GM23248 (cell line): ENCODE results near the gene OR4E1. TPM values are rescaled to one million over a fixed set of nuclear protein-coding genes. Genes with fewer than 3 reads are reported as not detected.

Experiments
- DNase-seq: peaks from one replicate; pipeline ENCODE4 v3.0.0-alpha.2; 2015
- H2AFZ ChIP-seq: fragments of 200-600 bp; sonication (generic); 2 replicates; pipeline ENCODE4 v1.6.1; 2016; ENCODE audit warnings: antibody characterized with exemption
- H3F3A ChIP-seq: fragments of 200-600 bp; sonication (generic); 2 replicates; pipeline ENCODE4 v1.6.1; 2016; ENCODE audit warnings: mild to moderate bottlenecking, antibody characterized with exemption, mixed run types; ENCODE audit not compliant: insufficient read depth
- H3K27ac ChIP-seq: fragments of 200-600 bp; sonication (generic); 2 replicates; pipeline ENCODE4 v1.5.1; 2016; ENCODE audit warnings: mild to moderate bottlenecking
- H3K27me3 ChIP-seq: fragments of 200-600 bp; sonication (generic); replicated peaks from 2 replicates; pipeline ENCODE4 v1.6.1; 2016; ENCODE audit warnings: mild to moderate bottlenecking; ENCODE audit not compliant: insufficient read depth
- H3K36me3 ChIP-seq: fragments of 200-600 bp; sonication (generic); 2 replicates; pipeline ENCODE4 v1.6.1; 2016; ENCODE audit warnings: low read depth, mild to moderate bottlenecking
- H3K4me1 ChIP-seq: fragments of 200-600 bp; sonication (generic); 2 replicates; pipeline ENCODE4 v1.6.1; 2016; ENCODE audit warnings: mild to moderate bottlenecking; ENCODE audit not compliant: insufficient read depth
- H3K4me2 ChIP-seq: fragments of 200-600 bp; sonication (generic); one replicate; pipeline ENCODE4 v1.6.1; 2016; ENCODE audit warnings: mild to moderate bottlenecking; ENCODE audit not compliant: unreplicated experiment
- H3K4me3 ChIP-seq: fragments of 200-600 bp; sonication (generic); 2 replicates; pipeline ENCODE4 v1.5.1; 2016; ENCODE audit warnings: mild to moderate bottlenecking
- H3K79me2 ChIP-seq: fragments of 200-600 bp; sonication (generic); 2 replicates; pipeline ENCODE4 v1.6.1; 2016; ENCODE audit warnings: mild to moderate bottlenecking; ENCODE audit not compliant: insufficient read depth
- H3K9ac ChIP-seq: fragments of 200-600 bp; sonication (generic); 2 replicates; pipeline ENCODE4 v1.6.1; 2016; ENCODE audit warnings: mild to moderate bottlenecking
- H3K9me2 ChIP-seq: fragments of 200-600 bp; sonication (generic); 2 replicates; pipeline ENCODE4 v1.6.1; 2016; ENCODE audit warnings: mixed run types, mild to moderate bottlenecking, moderate library complexity; ENCODE audit not compliant: insufficient read depth
- H3K9me3 ChIP-seq: fragments of 200-600 bp; sonication (generic); one replicate; pipeline ENCODE4 v1.6.1; 2017; ENCODE audit warnings: low read depth
- H4K20me1 ChIP-seq: fragments of 200-600 bp; sonication (generic); 2 replicates; pipeline ENCODE4 v1.6.0; 2016; ENCODE audit not compliant: insufficient read depth
- EZH2 ChIP-seq: fragments of 200-600 bp; sonication (generic); IDR thresholded peaks from 2 replicates; pipeline ENCODE4 v1.6.1; 2018; ENCODE audit warnings: antibody characterized with exemption, mild to moderate bottlenecking; ENCODE audit not compliant: insufficient read depth, poor library complexity, severe bottlenecking
- EZH2phosphoT487 ChIP-seq: fragments of 200-600 bp; sonication (generic); IDR thresholded peaks from 2 replicates; pipeline ENCODE4 v1.6.1; 2018; ENCODE audit warnings: antibody characterized with exemption, moderate library complexity, mild to moderate bottlenecking, low read depth; ENCODE audit not compliant: insufficient read depth
- WGBS, 2 experiments: methylation state at CpG; one replicate each; pipeline ENCODE4 v1.1.6; 2015 to 2017; ENCODE audit warnings: low lambda C conversion rate in 2 of 2, low coverage in 1 of 2; ENCODE audit errors: missing lambda C conversion rate in 2 of 2; 5-methylcytosine and 5-hydroxymethylcytosine counted together
- in situ Hi-C: fragments of 300-500 bp; cut with MboI; formaldehyde crosslinking; loops from 2 replicates; pipeline ENCODE4 v1.15.0; 2020
- polyA plus RNA-seq: library from polyadenylated mRNA; unstranded; fragments of >200 nt; fragmentation: Nextera tagmentation; extraction: Ambion mirVana; gene quantifications from 2 replicates; pipeline ENCODE4 v1.2.1, GENCODE V29; 2016
- total RNA-seq: library from RNA; depleted of rRNA; stranded (reverse); fragments of >200 nt; shearing (Covaris generic); gene quantifications from 2 replicates; pipeline ENCODE4 v1.2.3, GENCODE V29; 2014

Gene OR4E1
- total and polyA plus RNA-seq, 2 experiments from 2014 or later: not detected

- Histone ChIP-seq H3K36me3 (no peaks in the 10 kb centered on the region), H2AFZ (no peak overlapping the region), H3K4me1 (no peaks in the 10 kb centered on the region), H3K4me2 (no peak overlapping the region), H3K27me3 (no peaks in the 10 kb centered on the region), H3K9me2 (no peaks in the 10 kb centered on the region), H3K4me3 (no peak overlapping the region), H4K20me1 (no peaks in the 10 kb centered on the region), H3K27ac (no peak overlapping the region), H3K9me3 (no peaks in the 10 kb centered on the region), H3K9ac (no peak overlapping the region), H3K79me2 (no peaks in the 10 kb centered on the region), H3F3A (no peaks in the 10 kb centered on the region)
- TF ChIP-seq EZH2phosphoT487 (no peak), EZH2 (no peak)
- in situ Hi-C loops: no loop called here
- no peak for DNase-seq
- WGBS, 2 experiments: 28 to 31% methylated on average over 2 of the region's 2 CpGs
Measured at GRCh38 chr14:21712036-21712435, 38.4 kb upstream of the OR4E1 start.

GRCh38 chr14:21711360-21711961 lies 37.8 kb upstream of the OR4E1 start:
- Histone ChIP-seq H3K27me3 (no peaks in the 10 kb centered on the region), H3K36me3 (no peaks in the 10 kb centered on the region), H3K4me2 (no peak overlapping the region), H3K9me2 (no peaks in the 10 kb centered on the region), H3K4me1 (no peaks in the 10 kb centered on the region), H4K20me1 (no peaks in the 10 kb centered on the region), H3K79me2 (no peaks in the 10 kb centered on the region), H3K4me3 (no peak overlapping the region), H3K9ac (no peak overlapping the region), H3K9me3 (no peaks in the 10 kb centered on the region), H2AFZ (no peak overlapping the region), H3F3A (no peaks in the 10 kb centered on the region), H3K27ac (no peak overlapping the region)
- in situ Hi-C loops: no loop called here
- WGBS, 2 experiments: 12 to 20% methylated on average over 3 of the region's 3 CpGs
- DNase-seq: peak; percentile 62
- no peak for TF ChIP-seq EZH2phosphoT487
- TF ChIP-seq EZH2: no peak

GRCh38 chr14:21704338-21704737 lies 30.7 kb upstream of the OR4E1 start:
- Histone ChIP-seq H3K79me2 (no peaks in the 10 kb centered on the region), H3K4me1 (no peaks in the 10 kb centered on the region), H3F3A (no peaks in the 10 kb centered on the region), H3K9ac (no peak overlapping the region), H3K4me3 (no peak overlapping the region), H3K9me2 (no peaks in the 10 kb centered on the region), H3K9me3 (no peaks in the 10 kb centered on the region), H3K4me2 (no peak overlapping the region), H2AFZ (no peak overlapping the region), H3K27me3 (no peaks in the 10 kb centered on the region), H4K20me1 (no peaks in the 10 kb centered on the region), H3K27ac (no peak overlapping the region), H3K36me3 (no peaks in the 10 kb centered on the region)
- in situ Hi-C loops: no loop called here
- no peak for DNase-seq
- no peak for TF ChIP-seq EZH2
- no peak for TF ChIP-seq EZH2phosphoT487

GRCh38 chr14:21703357-21704326 lies 30.0 kb upstream of the OR4E1 start:
- Histone ChIP-seq H3K9me3 (no peaks in the 10 kb centered on the region), H3K36me3 (no peaks in the 10 kb centered on the region), H3K27me3 (no peaks in the 10 kb centered on the region), H3K4me3 (no peak overlapping the region), H3K79me2 (no peaks in the 10 kb centered on the region), H2AFZ (no peak overlapping the region), H3K4me2 (no peak overlapping the region), H3K27ac (no peak overlapping the region), H3K4me1 (no peaks in the 10 kb centered on the region), H3F3A (no peaks in the 10 kb centered on the region), H3K9me2 (no peaks in the 10 kb centered on the region), H4K20me1 (no peaks in the 10 kb centered on the region), H3K9ac (no peak overlapping the region)
- 13 to 15% methylated on average over 2 of the region's 2 CpGs for WGBS, 2 experiments
- no peak for TF ChIP-seq EZH2
- no peak for TF ChIP-seq EZH2phosphoT487
- no peak for DNase-seq
- in situ Hi-C loops: no loop called here
